Suprapubic skin (tissue), 4 donors: ENCODE measurements around the gene AP1G2. TPM values are rescaled to one million over a fixed set of nuclear protein-coding genes. Genes with fewer than 3 reads are reported as not detected.

ENCODE experiments used
- DNase-seq, 2 donors: peaks; one replicate each; pipeline ENCODE4 v3.0.0-alpha.2; 2019; ENCODE audit warnings: low spot score in 2 of 2
- H3K27ac ChIP-seq: fragments of 200-600 bp; sonication (generic); one replicate; pipeline ENCODE4 v1.5.1; 2019
- H3K27me3 ChIP-seq: fragments of 200-600 bp; sonication (generic); one replicate; pipeline ENCODE4 v1.5.1; 2019
- H3K36me3 ChIP-seq: fragments of 200-600 bp; sonication (generic); one replicate; pipeline ENCODE4 v1.5.1; 2019
- H3K4me1 ChIP-seq: fragments of 200-600 bp; sonication (generic); one replicate; pipeline ENCODE4 v1.5.1; 2019
- H3K4me3 ChIP-seq: fragments of 200-600 bp; sonication (generic); one replicate; pipeline ENCODE4 v1.5.1; 2019; ENCODE audit warnings: mild to moderate bottlenecking
- H3K9me3 ChIP-seq: fragments of 200-600 bp; sonication (generic); one replicate; pipeline ENCODE4 v1.5.1; 2019
- CTCF ChIP-seq, 2 donors: fragments of 200-600 bp in 1 of 2; fragments of 450-650 bp in 1 of 2; sonication (generic) in 1 of 2; IDR thresholded peaks; one replicate each; pipeline ENCODE4 v1.5.1; 2016 to 2019; ENCODE audit warnings: antibody characterized with exemption in 2 of 2, mild to moderate bottlenecking in 1 of 2, moderate library complexity in 1 of 2
- EP300 ChIP-seq: sonication (generic); formaldehyde crosslinking; IDR thresholded peaks from one replicate; pipeline ENCODE4 v1.6.1; 2017; ENCODE audit warnings: antibody characterized with exemption
- POLR2A ChIP-seq, 2 donors: fragments of 450-650 bp; IDR thresholded peaks; one replicate each; pipeline ENCODE4 v1.6.1; 2017; ENCODE audit warnings: antibody characterized with exemption in 2 of 2, mild to moderate bottlenecking in 2 of 2, moderate library complexity in 2 of 2
- POLR2AphosphoS5 ChIP-seq, 3 donors: sonication (generic); formaldehyde crosslinking; IDR thresholded peaks; one replicate each; pipeline ENCODE4 v1.6.1; 2017; ENCODE audit warnings: antibody characterized with exemption in 3 of 3
- WGBS: methylation state at CpG from one replicate; pipeline ENCODE4 v1.1.5; 2018; 5-methylcytosine and 5-hydroxymethylcytosine counted together
- total RNA-seq, 4 donors: library from RNA; depleted of rRNA; stranded (reverse); fragments of >200 nt; gene quantifications; one replicate each; pipeline ENCODE4 v1.1.0, GENCODE V29; 2016

The AP1G2 gene
- total RNA-seq, 4 donors from 2014 or later = 117 to 415 (median 150) TPM

GRCh38 chr14:23558346-23559009 is 9.1 kb downstream of the AP1G2 start:
- Histone ChIP-seq H3K9me3 (no peaks in the 10 kb centered on the region), H3K4me1 (peaks cover 27% of the 10 kb centered on the region), H3K4me3 (no peak overlapping the region), H3K27ac (no peak overlapping the region), H3K27me3 (no peaks in the 10 kb centered on the region), H3K36me3 (peaks cover 47% of the 10 kb centered on the region)
- TF ChIP-seq POLR2A (IDR thresholded peaks at IDR 0.05) (no peak), CTCF (IDR thresholded peaks at IDR 0.05) (no peak), POLR2AphosphoS5 (IDR thresholded peaks at IDR 0.05) (no peak), EP300 (no peak)
- WGBS = 86% methylated on average over 10 of the region's 10 CpGs
- no peak for DNase-seq

- no peak for TF ChIP-seq POLR2AphosphoS5 (IDR thresholded peaks at IDR 0.05)
- TF ChIP-seq CTCF (IDR thresholded peaks at IDR 0.05) = no peak
- no peak for TF ChIP-seq POLR2A (IDR thresholded peaks at IDR 0.05)
- TF ChIP-seq EP300 = no peak
- no peak overlapping the region for H3K27ac ChIP-seq
- no peaks in the 10 kb centered on the region for H3K27me3 ChIP-seq
- WGBS = 100% methylated on average over 1 of the region's 1 CpG
- no peak overlapping the region for H3K4me3 ChIP-seq
- H3K36me3 ChIP-seq = peaks cover 43% of the 10 kb centered on the region
- H3K9me3 ChIP-seq = no peaks in the 10 kb centered on the region
- no peak for DNase-seq
- H3K4me1 ChIP-seq = peaks cover 27% of the 10 kb centered on the region
Measured at GRCh38 chr14:23557946-23558345, 9.6 kb downstream of the AP1G2 start.

GRCh38 chr14:23557521-23557920 is 10.1 kb downstream of the AP1G2 start:
- 36% methylated on average over 2 of the region's 2 CpGs for WGBS
- H3K27ac ChIP-seq = no peak overlapping the region
- peaks cover 27% of the 10 kb centered on the region for H3K4me1 ChIP-seq

GRCh38 chr14:23556700-23557440 is 10.7 kb downstream of the AP1G2 start:
- Histone ChIP-seq H3K36me3 (peaks cover 37% of the 10 kb centered on the region), H3K27me3 (no peaks in the 10 kb centered on the region), H3K9me3 (no peaks in the 10 kb centered on the region), H3K27ac (peak overlapping the region; percentile 96), H3K4me3 (peak overlapping the region; percentile 92), H3K4me1 (peaks cover 29% of the 10 kb centered on the region)
- TF ChIP-seq POLR2AphosphoS5 (IDR thresholded peaks at IDR 0.05) = no peak
- no peak for TF ChIP-seq EP300
- TF ChIP-seq POLR2A (IDR thresholded peaks at IDR 0.05) = no peak
- no peak for TF ChIP-seq CTCF (IDR thresholded peaks at IDR 0.05)
- 50% methylated on average over 8 of the region's 17 CpGs for WGBS
- DNase-seq = no peak

More at GRCh38 chr14:23557521-23557920, 10.1 kb downstream of the AP1G2 start:
- no peaks in the 10 kb centered on the region for H3K27me3 ChIP-seq
- TF ChIP-seq CTCF (IDR thresholded peaks at IDR 0.05) = no peak
- TF ChIP-seq POLR2A (IDR thresholded peaks at IDR 0.05) = no peak
- no peak for TF ChIP-seq EP300
- no peak for TF ChIP-seq POLR2AphosphoS5 (IDR thresholded peaks at IDR 0.05)
- H3K9me3 ChIP-seq = no peaks in the 10 kb centered on the region
- DNase-seq = no peak
- no peak overlapping the region for H3K4me3 ChIP-seq
- peaks cover 43% of the 10 kb centered on the region for H3K36me3 ChIP-seq
